ENCODE results near the gene TMPRSS6. TPM values are rescaled to one million over a fixed set of nuclear protein-coding genes. Genes with fewer than 3 reads are reported as not detected.

Gene TMPRSS6
- total and polyA plus RNA-seq, 4 donors, result 0.09 to 1.0 (median 0.69) TPM

DNA sequence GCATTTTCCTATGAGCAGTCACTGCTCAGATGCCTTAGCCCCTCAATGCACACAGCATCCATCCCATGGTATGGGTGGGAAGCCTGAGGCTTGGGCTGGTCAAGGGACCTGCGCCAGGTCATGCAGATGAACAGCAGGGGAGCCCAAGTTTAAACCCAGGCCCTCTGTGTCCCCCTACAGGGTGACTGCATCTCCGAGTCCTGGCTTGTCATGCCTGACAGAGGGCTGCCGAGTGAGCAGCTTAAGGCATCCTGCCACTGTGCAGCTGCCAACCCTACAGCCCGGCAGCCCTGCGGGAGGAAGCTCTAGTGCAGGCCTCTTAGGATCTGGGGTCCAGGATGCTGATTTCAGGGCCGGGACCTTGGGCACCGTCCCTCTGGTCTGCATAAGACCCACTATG, 30.2 kb upstream of the TMPRSS6 start:
- H3K36me3 ChIP-seq (ENCODE audit: control insufficient read depth in 4 of 4, insufficient read depth in 4 of 4, low read length in 4 of 4), result no peaks in the 10 kb centered on the region
- TF ChIP-seq, protein P1, sequence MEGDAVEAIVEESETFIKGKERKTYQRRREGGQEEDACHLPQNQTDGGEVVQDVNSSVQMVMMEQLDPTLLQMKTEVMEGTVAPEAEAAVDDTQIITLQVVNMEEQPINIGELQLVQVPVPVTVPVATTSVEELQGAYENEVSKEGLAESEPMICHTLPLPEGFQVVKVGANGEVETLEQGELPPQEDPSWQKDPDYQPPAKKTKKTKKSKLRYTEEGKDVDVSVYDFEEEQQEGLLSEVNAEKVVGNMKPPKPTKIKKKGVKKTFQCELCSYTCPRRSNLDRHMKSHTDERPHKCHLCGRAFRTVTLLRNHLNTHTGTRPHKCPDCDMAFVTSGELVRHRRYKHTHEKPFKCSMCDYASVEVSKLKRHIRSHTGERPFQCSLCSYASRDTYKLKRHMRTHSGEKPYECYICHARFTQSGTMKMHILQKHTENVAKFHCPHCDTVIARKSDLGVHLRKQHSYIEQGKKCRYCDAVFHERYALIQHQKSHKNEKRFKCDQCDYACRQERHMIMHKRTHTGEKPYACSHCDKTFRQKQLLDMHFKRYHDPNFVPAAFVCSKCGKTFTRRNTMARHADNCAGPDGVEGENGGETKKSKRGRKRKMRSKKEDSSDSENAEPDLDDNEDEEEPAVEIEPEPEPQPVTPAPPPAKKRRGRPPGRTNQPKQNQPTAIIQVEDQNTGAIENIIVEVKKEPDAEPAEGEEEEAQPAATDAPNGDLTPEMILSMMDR (IDR thresholded peaks at IDR 0.05; ENCODE audit: control extremely low read depth, extremely low read depth), result no peak
- no peak overlapping the region for H3K27ac ChIP-seq (ENCODE audit: low read depth in 1 of 2, low read length in 1 of 2)
- 82 to 91% methylated on average over 7 of the region's 7 CpGs for WGBS, 2 donors
- H3K9ac ChIP-seq (ENCODE audit: insufficient read depth in 1 of 2, low read length in 2 of 2), result no peak overlapping the region
- H3K4me1 ChIP-seq (ENCODE audit: control insufficient read depth in 5 of 5, insufficient read depth in 5 of 5, low read length in 5 of 5), result no peaks in the 10 kb centered on the region
- no peak overlapping the region for H3K4me3 ChIP-seq
- DNase-seq (no peak), ATAC-seq (ENCODE audit: insufficient read depth, low FRiP score) (no peak)
- H3K9me3 ChIP-seq (ENCODE audit: control insufficient read depth in 4 of 4, insufficient read depth in 3 of 4, low read length in 3 of 4), result no peaks in the 10 kb centered on the region
- H3K27me3 ChIP-seq (ENCODE audit: control insufficient read depth in 3 of 3, insufficient read depth in 3 of 3, low read length in 2 of 3), result no peaks in the 10 kb centered on the region

- no peak for ATAC-seq (ENCODE audit: insufficient read depth, low FRiP score)
- TF ChIP-seq, protein P1 (IDR thresholded peaks at IDR 0.05; ENCODE audit: control extremely low read depth, extremely low read depth), result no peak
- WGBS, 2 donors, result 67 to 71% methylated on average over 15 to 16 of the region's 16 CpGs
Measured at GRCh38 chr22:37138849-37139561, 29.5 kb upstream of the TMPRSS6 start.

GRCh38 chr22:37137903-37138665, 28.6 kb upstream of the TMPRSS6 start:
- WGBS, 2 donors, result 76 to 85% methylated on average over 6 of the region's 6 CpGs
- ATAC-seq (ENCODE audit: insufficient read depth, low FRiP score) (no peak), DNase-seq (no peak)
- H3K36me3 ChIP-seq (ENCODE audit: control insufficient read depth in 4 of 4, insufficient read depth in 4 of 4, low read length in 4 of 4), result no peaks in the 10 kb centered on the region
- no peaks in the 10 kb centered on the region for H3K9me3 ChIP-seq (ENCODE audit: control insufficient read depth in 4 of 4, insufficient read depth in 3 of 4, low read length in 3 of 4)
- H3K4me1 ChIP-seq (ENCODE audit: control insufficient read depth in 5 of 5, insufficient read depth in 5 of 5, low read length in 5 of 5), result no peaks in the 10 kb centered on the region
- TF ChIP-seq, protein P1 (IDR thresholded peaks at IDR 0.05; ENCODE audit: control extremely low read depth, extremely low read depth), result no peak
- no peaks in the 10 kb centered on the region for H3K27me3 ChIP-seq (ENCODE audit: control insufficient read depth in 3 of 3, insufficient read depth in 3 of 3, low read length in 2 of 3)
- H3K4me3 ChIP-seq, result no peak overlapping the region
- H3K27ac ChIP-seq (ENCODE audit: low read depth in 1 of 2, low read length in 1 of 2), result no peak overlapping the region
- H3K9ac ChIP-seq (ENCODE audit: insufficient read depth in 1 of 2, low read length in 2 of 2), result no peak overlapping the region

More at GRCh38 chr22:37138849-37139561, 29.5 kb upstream of the TMPRSS6 start:
- no peak overlapping the region for H3K27ac ChIP-seq (ENCODE audit: low read depth in 1 of 2, low read length in 1 of 2)
- no peak overlapping the region for H3K9ac ChIP-seq (ENCODE audit: insufficient read depth in 1 of 2, low read length in 2 of 2)
- no peak overlapping the region for H3K4me3 ChIP-seq
- DNase-seq, result no peak
- H3K4me1 ChIP-seq (ENCODE audit: control insufficient read depth in 5 of 5, insufficient read depth in 5 of 5, low read length in 5 of 5), result no peaks in the 10 kb centered on the region
- no peaks in the 10 kb centered on the region for H3K9me3 ChIP-seq (ENCODE audit: control insufficient read depth in 4 of 4, insufficient read depth in 3 of 4, low read length in 3 of 4)
- no peaks in the 10 kb centered on the region for H3K27me3 ChIP-seq (ENCODE audit: control insufficient read depth in 3 of 3, insufficient read depth in 3 of 3, low read length in 2 of 3)
- no peaks in the 10 kb centered on the region for H3K36me3 ChIP-seq (ENCODE audit: control insufficient read depth in 4 of 4, insufficient read depth in 4 of 4, low read length in 4 of 4)
